ENCODE data around the gene RIN2.
A peak's percentile ranks its signal among the peaks of the same experiment; 100 is the strongest.
"Not testable (repeated sequence)": the region's sequence is repeated elsewhere in the genome, so short reads cannot be mapped to it uniquely, and the experiment has no call there.

Gene RIN2

DNA sequence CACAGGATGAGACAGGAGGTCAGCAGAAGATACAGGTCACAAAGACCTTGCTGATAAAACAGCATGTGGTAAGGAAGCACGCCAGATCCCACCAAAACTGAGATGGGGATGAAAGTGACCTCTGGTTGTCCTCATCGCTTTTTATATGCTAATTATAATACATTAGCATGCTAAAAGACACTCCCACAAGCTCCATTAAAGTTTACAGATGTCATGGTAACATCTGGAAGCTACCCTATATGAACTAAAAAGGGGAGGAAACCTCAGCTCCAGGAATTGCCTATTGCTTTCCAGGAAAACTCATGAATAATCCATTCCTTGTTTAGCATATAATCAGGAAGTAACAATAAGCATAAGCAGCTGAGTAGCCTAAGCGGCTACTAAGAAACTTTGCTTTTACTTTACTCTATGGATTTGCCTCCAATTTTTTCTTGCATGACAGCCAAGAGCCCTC, 8.4 kb upstream of the RIN2 start:
- Histone ChIP-seq H3K9me3 (ENCODE audit: control insufficient read depth in 2 of 2, low read length in 2 of 2) (no peaks in the 10 kb centered on the region), H3K27me3 (ENCODE audit: control insufficient read depth in 1 of 2, insufficient read depth in 2 of 2, low read length in 2 of 2) (no peaks in the 10 kb centered on the region), H3K4me3 (ENCODE audit: low read length in 2 of 2) (no peak overlapping the region), H3K36me3 (ENCODE audit: control insufficient read depth in 2 of 2, insufficient read depth in 2 of 2, low read length in 2 of 2) (no peaks in the 10 kb centered on the region), H3K4me1 (ENCODE audit: control insufficient read depth, insufficient read depth, low read length) (peaks cover 3% of the 10 kb centered on the region), H3K9ac (ENCODE audit: low read length in 2 of 2) (no peak overlapping the region), H3K27ac (ENCODE audit: low read length) (no peak overlapping the region)

- Histone ChIP-seq H3K4me3 (ENCODE audit: low read length in 2 of 2) (no peak overlapping the region), H3K9me3 (ENCODE audit: control insufficient read depth in 2 of 2, low read length in 2 of 2) (no peaks in the 10 kb centered on the region), H3K36me3 (ENCODE audit: control insufficient read depth in 2 of 2, insufficient read depth in 2 of 2, low read length in 2 of 2) (no peaks in the 10 kb centered on the region), H3K27me3 (ENCODE audit: control insufficient read depth in 1 of 2, insufficient read depth in 2 of 2, low read length in 2 of 2) (no peaks in the 10 kb centered on the region), H3K4me1 (ENCODE audit: control insufficient read depth, insufficient read depth, low read length) (peaks cover 3% of the 10 kb centered on the region), H3K9ac (ENCODE audit: low read length in 2 of 2) (no peak overlapping the region), H3K27ac (ENCODE audit: low read length) (no peak overlapping the region)
Measured at GRCh38 chr20:19750101-19750606, 7.9 kb upstream of the RIN2 start.

DNA sequence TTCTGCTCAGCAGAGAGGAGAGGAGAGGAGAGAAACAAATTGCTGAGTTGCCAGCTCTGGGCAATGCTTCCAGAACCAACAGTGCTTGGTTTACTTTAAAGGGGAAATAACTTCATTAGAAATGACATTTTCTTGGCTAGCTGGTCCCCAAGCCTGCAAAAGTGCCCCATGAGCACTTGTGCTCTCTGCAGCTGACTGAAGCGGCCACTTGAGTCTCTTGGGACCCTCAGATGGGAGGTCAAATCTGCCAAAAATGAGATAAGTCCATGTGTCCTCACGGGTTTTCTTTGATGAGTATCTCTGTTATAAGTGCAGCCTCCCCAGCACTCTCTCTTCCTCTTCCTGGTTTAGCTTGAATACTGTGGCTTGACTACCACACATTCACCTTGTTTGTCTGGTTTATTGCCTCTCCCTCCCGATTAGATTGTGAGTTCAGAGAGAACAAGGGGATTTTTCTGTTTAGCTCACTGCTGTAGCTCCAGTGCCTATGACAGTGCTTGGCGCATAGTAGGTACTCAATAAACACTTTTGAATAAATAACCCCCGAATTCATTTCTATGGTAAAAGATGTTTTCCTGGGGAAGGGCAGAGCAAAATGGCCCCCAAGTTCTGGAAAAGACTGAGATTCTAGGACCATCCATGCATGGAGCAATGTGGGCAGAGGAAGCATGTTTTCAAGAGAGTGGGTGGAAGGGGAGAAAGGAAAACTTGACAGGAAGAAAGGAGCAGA, 7.0 kb upstream of the RIN2 start:
- H3K9me3 ChIP-seq (ENCODE audit: control insufficient read depth in 2 of 2, low read length in 2 of 2) = no peaks in the 10 kb centered on the region
- no peaks in the 10 kb centered on the region for H3K27me3 ChIP-seq (ENCODE audit: control insufficient read depth in 1 of 2, insufficient read depth in 2 of 2, low read length in 2 of 2)
- H3K36me3 ChIP-seq (ENCODE audit: control insufficient read depth in 2 of 2, insufficient read depth in 2 of 2, low read length in 2 of 2) = no peaks in the 10 kb centered on the region
- no peak overlapping the region for H3K27ac ChIP-seq (ENCODE audit: low read length)
- no peak overlapping the region for H3K4me3 ChIP-seq (ENCODE audit: low read length in 2 of 2)
- H3K9ac ChIP-seq (ENCODE audit: low read length in 2 of 2) = no peak overlapping the region
- H3K4me1 ChIP-seq (ENCODE audit: control insufficient read depth, insufficient read depth, low read length) = peaks cover 3% of the 10 kb centered on the region

DNA sequence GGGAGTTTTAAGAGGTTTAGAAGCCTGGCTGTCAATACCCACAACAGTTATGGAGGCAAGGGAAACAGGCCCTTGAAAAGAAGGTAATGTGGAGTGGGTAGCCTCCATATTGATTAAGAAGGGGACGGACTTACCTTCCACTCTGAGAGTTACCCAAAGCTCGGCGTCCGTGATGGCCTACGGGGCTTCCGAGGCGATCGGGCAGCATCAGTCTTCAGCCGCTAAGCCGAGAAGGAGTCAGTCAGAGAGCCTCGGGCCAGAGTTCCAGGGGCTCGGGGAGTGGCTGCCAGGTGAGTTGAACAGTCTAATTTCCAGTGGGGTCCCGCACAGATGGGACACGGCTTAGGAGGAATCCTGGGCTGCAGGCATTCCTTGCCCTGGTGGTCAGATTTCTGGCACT, 3.9 kb upstream of the RIN2 start:
- H3K4me1 ChIP-seq (ENCODE audit: control insufficient read depth, insufficient read depth, low read length) = peaks cover 20% of the 10 kb centered on the region
- not testable (repeated sequence) for H3K27ac ChIP-seq (ENCODE audit: low read length); H3K9ac ChIP-seq (ENCODE audit: low read length in 2 of 2); H3K4me3 ChIP-seq (ENCODE audit: low read length in 2 of 2); H3K9me3 ChIP-seq (ENCODE audit: control insufficient read depth in 2 of 2, low read length in 2 of 2); H3K36me3 ChIP-seq (ENCODE audit: control insufficient read depth in 2 of 2, insufficient read depth in 2 of 2, low read length in 2 of 2); H3K27me3 ChIP-seq (ENCODE audit: control insufficient read depth in 1 of 2, insufficient read depth in 2 of 2, low read length in 2 of 2)

GRCh38 chr20:19756761-19757486, 1.1 kb upstream of the RIN2 start:
- Histone ChIP-seq H3K36me3 (ENCODE audit: control insufficient read depth in 2 of 2, insufficient read depth in 2 of 2, low read length in 2 of 2) (no peaks in the 10 kb centered on the region), H3K9ac (ENCODE audit: low read length in 2 of 2) (peak overlapping the region; percentile 89 to 94), H3K9me3 (ENCODE audit: control insufficient read depth in 2 of 2, low read length in 2 of 2) (no peaks in the 10 kb centered on the region), H3K27me3 (ENCODE audit: control insufficient read depth in 1 of 2, insufficient read depth in 2 of 2, low read length in 2 of 2) (no peaks in the 10 kb centered on the region), H3K4me3 (ENCODE audit: low read length in 2 of 2) (peak overlapping the region; percentile 89 to 94), H3K4me1 (ENCODE audit: control insufficient read depth, insufficient read depth, low read length) (peaks cover 20% of the 10 kb centered on the region), H3K27ac (ENCODE audit: low read length) (peak overlapping the region; percentile 84)

DNA sequence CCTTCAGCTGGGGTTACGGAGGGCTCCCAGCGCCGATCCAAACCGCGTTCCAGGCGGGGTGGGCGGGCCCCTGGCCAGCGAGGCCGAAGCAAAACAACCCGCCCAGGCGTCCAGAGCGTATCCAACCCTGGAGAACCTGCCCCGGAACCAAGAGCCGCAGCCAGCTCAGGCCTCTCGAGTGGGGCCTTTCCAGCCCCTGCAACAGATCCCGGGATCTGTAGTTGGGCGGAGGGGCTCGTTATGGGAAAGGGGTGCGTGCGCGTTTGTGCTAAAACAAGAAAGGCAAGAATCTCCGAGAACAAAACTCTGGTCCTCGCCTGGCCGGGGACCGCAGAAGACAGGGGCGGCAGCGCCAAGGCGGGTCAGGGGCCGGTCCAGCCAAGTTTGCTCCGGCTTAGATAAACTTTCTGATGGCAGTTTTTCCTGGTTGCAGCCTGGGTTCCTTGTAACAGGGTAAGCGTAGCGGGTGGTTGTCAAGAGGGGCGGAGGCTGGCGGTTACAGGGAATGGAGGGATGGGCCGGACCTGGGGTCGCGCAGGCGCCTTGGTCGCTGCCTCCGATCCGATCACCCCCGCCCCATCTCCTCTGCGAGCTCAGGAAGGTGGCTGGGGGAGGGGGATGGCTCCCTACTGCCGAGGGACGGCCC, 448 bp upstream of the RIN2 start:
- no peaks in the 10 kb centered on the region for H3K9me3 ChIP-seq (ENCODE audit: control insufficient read depth in 2 of 2, low read length in 2 of 2)
- H3K27ac ChIP-seq (ENCODE audit: low read length) = peak overlapping the region; percentile 84
- H3K27me3 ChIP-seq (ENCODE audit: control insufficient read depth in 1 of 2, insufficient read depth in 2 of 2, low read length in 2 of 2) = no peaks in the 10 kb centered on the region
- H3K36me3 ChIP-seq (ENCODE audit: control insufficient read depth in 2 of 2, insufficient read depth in 2 of 2, low read length in 2 of 2) = no peaks in the 10 kb centered on the region
- peaks cover 20% of the 10 kb centered on the region for H3K4me1 ChIP-seq (ENCODE audit: control insufficient read depth, insufficient read depth, low read length)
- peak overlapping the region; percentile 89 to 94 for H3K9ac ChIP-seq (ENCODE audit: low read length in 2 of 2)
- peak overlapping the region; percentile 89 to 94 for H3K4me3 ChIP-seq (ENCODE audit: low read length in 2 of 2)

- H3K27ac ChIP-seq (ENCODE audit: low read length) = peak overlapping the region; percentile 84
- H3K9ac ChIP-seq (ENCODE audit: low read length in 2 of 2) = peak overlapping the region; percentile 89 to 94
- H3K4me1 ChIP-seq (ENCODE audit: control insufficient read depth, insufficient read depth, low read length) = peaks cover 20% of the 10 kb centered on the region
- no peaks in the 10 kb centered on the region for H3K36me3 ChIP-seq (ENCODE audit: control insufficient read depth in 2 of 2, insufficient read depth in 2 of 2, low read length in 2 of 2)
- no peaks in the 10 kb centered on the region for H3K9me3 ChIP-seq (ENCODE audit: control insufficient read depth in 2 of 2, low read length in 2 of 2)
- H3K4me3 ChIP-seq (ENCODE audit: low read length in 2 of 2) = peak overlapping the region; percentile 89 to 94
- H3K27me3 ChIP-seq (ENCODE audit: control insufficient read depth in 1 of 2, insufficient read depth in 2 of 2, low read length in 2 of 2) = no peaks in the 10 kb centered on the region
Measured at GRCh38 chr20:19758501-19759331, 658 bp downstream of the RIN2 start.

GRCh38 chr20:19760371-19760721, 2.3 kb downstream of the RIN2 start:
- Histone ChIP-seq H3K4me1 (ENCODE audit: control insufficient read depth, insufficient read depth, low read length) (peaks cover 20% of the 10 kb centered on the region), H3K27me3 (ENCODE audit: control insufficient read depth in 1 of 2, insufficient read depth in 2 of 2, low read length in 2 of 2) (no peaks in the 10 kb centered on the region), H3K36me3 (ENCODE audit: control insufficient read depth in 2 of 2, insufficient read depth in 2 of 2, low read length in 2 of 2) (no peaks in the 10 kb centered on the region), H3K9me3 (ENCODE audit: control insufficient read depth in 2 of 2, low read length in 2 of 2) (no peaks in the 10 kb centered on the region), H3K27ac (ENCODE audit: low read length) (peak overlapping the region; percentile 18), H3K9ac (ENCODE audit: low read length in 2 of 2) (no peak overlapping the region), H3K4me3 (ENCODE audit: low read length in 2 of 2) (no peak overlapping the region)

- H3K27ac ChIP-seq (ENCODE audit: low read length) = no peak overlapping the region
- H3K4me1 ChIP-seq (ENCODE audit: control insufficient read depth, insufficient read depth, low read length) = peaks cover 20% of the 10 kb centered on the region
- no peaks in the 10 kb centered on the region for H3K9me3 ChIP-seq (ENCODE audit: control insufficient read depth in 2 of 2, low read length in 2 of 2)
- H3K36me3 ChIP-seq (ENCODE audit: control insufficient read depth in 2 of 2, insufficient read depth in 2 of 2, low read length in 2 of 2) = no peaks in the 10 kb centered on the region
- no peak overlapping the region for H3K4me3 ChIP-seq (ENCODE audit: low read length in 2 of 2)
- H3K9ac ChIP-seq (ENCODE audit: low read length in 2 of 2) = no peak overlapping the region
- H3K27me3 ChIP-seq (ENCODE audit: control insufficient read depth in 1 of 2, insufficient read depth in 2 of 2, low read length in 2 of 2) = no peaks in the 10 kb centered on the region
Measured at GRCh38 chr20:19761326-19761725, 3.3 kb downstream of the RIN2 start.

DNA sequence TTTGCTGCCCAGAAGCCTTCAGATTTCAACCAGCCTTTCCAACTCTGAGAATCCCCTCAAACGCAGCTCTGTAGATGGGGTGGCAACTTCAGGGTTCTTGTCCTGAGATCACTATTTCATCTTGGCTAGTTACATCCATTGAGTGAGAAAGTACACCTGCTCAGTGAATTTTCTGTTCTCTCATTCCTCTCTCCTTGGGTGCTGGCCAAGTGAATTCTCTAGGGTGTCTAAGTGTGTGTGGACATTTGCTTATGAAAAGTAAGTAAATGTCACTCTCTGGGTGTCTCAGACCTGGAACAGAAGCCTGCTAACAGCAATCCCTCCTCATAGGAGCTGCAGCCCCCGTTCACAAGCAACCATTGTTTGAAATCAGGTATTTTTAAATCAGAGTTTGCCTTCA, 3.8 kb downstream of the RIN2 start:
- Histone ChIP-seq H3K36me3 (ENCODE audit: control insufficient read depth in 2 of 2, insufficient read depth in 2 of 2, low read length in 2 of 2) (no peaks in the 10 kb centered on the region), H3K27ac (ENCODE audit: low read length) (no peak overlapping the region)

More for the DNA sequence above, 3.8 kb downstream of the RIN2 start:
- no peaks in the 10 kb centered on the region for H3K27me3 ChIP-seq (ENCODE audit: control insufficient read depth in 1 of 2, insufficient read depth in 2 of 2, low read length in 2 of 2)
- H3K9ac ChIP-seq (ENCODE audit: low read length in 2 of 2) = no peak overlapping the region
- no peaks in the 10 kb centered on the region for H3K9me3 ChIP-seq (ENCODE audit: control insufficient read depth in 2 of 2, low read length in 2 of 2)
- peaks cover 16% of the 10 kb centered on the region for H3K4me1 ChIP-seq (ENCODE audit: control insufficient read depth, insufficient read depth, low read length)
- H3K4me3 ChIP-seq (ENCODE audit: low read length in 2 of 2) = no peak overlapping the region

Data from stomach smooth muscle (tissue), 2 donors.